Measurements from ENCODE around the gene KIF24.

Gene KIF24, protein sequence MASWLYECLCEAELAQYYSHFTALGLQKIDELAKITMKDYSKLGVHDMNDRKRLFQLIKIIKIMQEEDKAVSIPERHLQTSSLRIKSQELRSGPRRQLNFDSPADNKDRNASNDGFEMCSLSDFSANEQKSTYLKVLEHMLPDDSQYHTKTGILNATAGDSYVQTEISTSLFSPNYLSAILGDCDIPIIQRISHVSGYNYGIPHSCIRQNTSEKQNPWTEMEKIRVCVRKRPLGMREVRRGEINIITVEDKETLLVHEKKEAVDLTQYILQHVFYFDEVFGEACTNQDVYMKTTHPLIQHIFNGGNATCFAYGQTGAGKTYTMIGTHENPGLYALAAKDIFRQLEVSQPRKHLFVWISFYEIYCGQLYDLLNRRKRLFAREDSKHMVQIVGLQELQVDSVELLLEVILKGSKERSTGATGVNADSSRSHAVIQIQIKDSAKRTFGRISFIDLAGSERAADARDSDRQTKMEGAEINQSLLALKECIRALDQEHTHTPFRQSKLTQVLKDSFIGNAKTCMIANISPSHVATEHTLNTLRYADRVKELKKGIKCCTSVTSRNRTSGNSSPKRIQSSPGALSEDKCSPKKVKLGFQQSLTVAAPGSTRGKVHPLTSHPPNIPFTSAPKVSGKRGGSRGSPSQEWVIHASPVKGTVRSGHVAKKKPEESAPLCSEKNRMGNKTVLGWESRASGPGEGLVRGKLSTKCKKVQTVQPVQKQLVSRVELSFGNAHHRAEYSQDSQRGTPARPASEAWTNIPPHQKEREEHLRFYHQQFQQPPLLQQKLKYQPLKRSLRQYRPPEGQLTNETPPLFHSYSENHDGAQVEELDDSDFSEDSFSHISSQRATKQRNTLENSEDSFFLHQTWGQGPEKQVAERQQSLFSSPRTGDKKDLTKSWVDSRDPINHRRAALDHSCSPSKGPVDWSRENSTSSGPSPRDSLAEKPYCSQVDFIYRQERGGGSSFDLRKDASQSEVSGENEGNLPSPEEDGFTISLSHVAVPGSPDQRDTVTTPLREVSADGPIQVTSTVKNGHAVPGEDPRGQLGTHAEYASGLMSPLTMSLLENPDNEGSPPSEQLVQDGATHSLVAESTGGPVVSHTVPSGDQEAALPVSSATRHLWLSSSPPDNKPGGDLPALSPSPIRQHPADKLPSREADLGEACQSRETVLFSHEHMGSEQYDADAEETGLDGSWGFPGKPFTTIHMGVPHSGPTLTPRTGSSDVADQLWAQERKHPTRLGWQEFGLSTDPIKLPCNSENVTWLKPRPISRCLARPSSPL (N-terminal part only)

DNA sequence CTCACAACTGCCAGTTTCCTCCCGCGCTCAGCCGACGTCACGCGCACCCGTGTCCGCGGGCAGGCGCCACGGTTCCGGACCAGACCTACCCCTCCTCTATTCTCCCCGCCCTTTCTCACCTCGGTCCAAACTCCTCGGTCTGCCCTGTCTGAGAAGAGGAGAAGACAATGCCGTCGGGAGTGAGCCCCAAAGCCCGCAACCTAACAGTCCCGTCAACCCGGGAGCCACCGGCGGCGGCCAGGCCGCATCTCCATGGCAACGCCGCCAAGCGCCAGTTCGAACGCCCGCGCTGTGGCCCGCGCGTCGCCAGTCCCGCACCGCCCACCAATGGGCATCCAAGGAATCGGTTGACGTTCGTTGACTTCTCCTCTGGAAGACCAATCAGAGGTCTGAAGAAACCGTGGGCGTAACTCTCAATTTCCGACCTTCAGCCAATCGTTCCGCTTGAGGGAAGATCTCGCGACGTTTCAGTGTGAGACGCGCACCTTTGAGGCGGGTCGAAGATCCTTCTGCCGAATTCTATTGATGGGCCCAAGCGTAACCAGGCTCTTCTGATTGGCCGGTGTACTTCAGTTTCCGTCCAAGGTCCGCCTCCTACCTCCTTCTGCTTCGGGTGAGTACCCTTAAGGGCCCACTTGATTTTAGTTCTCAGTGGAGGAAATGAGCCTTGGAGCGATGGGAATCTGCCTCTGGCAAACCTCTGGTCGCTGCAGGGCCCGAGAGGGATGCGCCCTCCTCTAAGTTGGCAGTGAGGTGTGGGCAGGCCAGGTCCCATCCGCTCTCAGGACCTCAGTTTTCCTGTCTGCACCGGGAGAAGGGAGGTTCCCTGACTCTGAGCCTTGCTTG is at the start of gene KIF24, which contains the start of gene NUDT2:
Gene KIF24, minus strand, starts transcription at position 282 of the 846 bp plus-strand sequence. CDS start 17,922 bp downstream, outside the sequence.
Gene NUDT2, plus strand, starts transcription at position 583 of the 846 bp plus-strand sequence. CDS start 9,471 bp downstream, outside the sequence.
- TF ChIP-seq, protein P1, sequence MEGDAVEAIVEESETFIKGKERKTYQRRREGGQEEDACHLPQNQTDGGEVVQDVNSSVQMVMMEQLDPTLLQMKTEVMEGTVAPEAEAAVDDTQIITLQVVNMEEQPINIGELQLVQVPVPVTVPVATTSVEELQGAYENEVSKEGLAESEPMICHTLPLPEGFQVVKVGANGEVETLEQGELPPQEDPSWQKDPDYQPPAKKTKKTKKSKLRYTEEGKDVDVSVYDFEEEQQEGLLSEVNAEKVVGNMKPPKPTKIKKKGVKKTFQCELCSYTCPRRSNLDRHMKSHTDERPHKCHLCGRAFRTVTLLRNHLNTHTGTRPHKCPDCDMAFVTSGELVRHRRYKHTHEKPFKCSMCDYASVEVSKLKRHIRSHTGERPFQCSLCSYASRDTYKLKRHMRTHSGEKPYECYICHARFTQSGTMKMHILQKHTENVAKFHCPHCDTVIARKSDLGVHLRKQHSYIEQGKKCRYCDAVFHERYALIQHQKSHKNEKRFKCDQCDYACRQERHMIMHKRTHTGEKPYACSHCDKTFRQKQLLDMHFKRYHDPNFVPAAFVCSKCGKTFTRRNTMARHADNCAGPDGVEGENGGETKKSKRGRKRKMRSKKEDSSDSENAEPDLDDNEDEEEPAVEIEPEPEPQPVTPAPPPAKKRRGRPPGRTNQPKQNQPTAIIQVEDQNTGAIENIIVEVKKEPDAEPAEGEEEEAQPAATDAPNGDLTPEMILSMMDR (conservative IDR thresholded peaks at IDR 0.05) = no peak
- H3K27ac ChIP-seq = peak within 1 kb of the TSS; percentile 95

DNA sequence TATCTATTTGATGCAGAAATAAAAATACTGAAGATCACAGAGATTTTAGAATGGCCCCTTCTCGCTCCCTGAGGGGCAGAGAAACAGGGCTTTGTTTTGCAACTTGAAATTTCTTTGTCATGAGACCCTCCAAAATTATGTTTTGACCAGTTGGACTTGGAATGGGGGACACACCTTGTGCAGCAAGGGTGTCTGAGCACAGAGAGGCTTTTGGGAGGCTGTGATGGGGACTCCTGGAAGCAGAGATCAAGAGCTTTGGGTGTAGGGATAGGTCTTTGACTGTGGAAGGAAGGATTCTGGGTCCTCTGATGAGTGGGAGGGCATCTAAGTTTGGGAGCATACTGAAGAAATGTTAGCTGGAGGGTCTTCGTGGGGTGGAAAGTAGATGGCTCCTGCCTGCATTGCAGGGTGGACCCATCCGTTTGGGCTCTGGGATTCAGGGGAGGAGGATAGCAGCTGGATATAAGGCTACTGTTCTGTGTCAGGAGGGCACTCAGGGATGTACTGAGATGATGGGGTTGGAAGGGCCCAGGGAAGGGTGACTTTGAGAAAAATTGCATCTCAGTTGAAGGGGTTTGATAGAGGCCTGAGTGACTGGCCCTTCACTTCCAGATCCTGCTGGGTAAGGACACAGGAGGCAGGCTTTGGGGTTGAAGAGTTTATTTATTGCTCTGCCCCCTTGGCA is 49.5 kb upstream of the KIF24 start:
- no peak overlapping the region for H3K27ac ChIP-seq
- TF ChIP-seq, protein P1 (conservative IDR thresholded peaks at IDR 0.05) = no peak

DNA sequence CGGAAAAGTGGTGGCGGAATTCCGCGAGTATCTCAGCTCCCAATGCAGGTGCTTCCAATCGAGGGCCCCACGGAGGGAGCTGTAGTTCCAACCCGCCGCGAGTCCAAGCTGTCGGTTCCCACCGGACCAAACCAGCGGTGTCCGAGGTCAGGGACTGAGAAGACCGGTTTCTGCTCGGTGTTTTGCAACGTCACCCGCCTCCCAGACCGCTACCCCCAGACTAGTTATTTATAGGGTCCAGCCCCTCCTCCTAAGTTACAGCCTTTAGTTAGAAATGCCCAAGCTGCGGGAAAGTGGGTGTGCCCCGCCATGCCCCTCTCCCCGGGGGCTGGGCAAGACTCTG is 48.3 kb upstream of the KIF24 start:
- H3K27ac ChIP-seq = peak overlapping the region; percentile 69
- TF ChIP-seq, protein P1 (conservative IDR thresholded peaks at IDR 0.05) = no peak

DNA sequence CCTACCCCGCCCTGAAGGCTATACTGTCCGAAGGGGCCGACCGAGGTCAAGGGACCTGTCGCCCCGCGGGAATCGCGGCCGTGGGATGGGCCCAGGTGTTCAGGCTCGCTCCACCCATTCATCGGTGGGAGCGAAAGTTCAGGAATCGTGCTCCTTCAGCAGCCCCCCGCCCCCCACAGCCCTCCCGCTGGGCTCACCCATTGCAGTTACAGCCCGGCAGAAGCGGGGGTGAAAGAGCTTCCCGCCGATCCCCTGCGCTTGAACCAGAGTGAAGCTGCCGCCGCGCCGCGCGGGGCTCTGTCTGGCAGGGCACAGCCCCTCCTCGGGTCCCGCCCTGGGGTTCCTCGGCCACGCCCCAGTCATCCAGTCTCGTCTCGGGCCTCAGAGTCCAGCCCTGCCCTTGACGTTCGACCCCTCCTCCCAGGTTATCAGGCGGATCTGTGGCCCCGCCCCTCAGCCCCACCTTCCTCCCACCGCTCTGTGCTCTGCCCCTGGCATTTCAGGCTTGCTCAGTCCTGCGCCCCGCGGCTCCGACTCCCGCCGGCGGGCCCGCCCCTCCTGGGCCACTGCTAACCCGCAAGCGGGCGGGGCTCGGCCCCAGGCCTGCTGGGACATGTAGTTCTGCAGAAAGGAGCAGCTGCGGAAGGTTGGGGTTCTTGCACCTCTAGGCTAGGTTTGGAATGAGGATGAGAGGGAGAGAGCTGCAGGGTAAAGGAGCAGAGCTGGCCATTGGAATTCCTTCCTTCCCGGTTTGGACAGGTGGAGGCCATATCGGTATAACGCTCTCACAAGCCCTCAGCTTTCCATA is 47.7 kb upstream of the KIF24 start, which contains the start of gene MYORG:
Gene MYORG, minus strand, starts transcription at position 303 of the 808 bp plus-strand sequence. CDS start 3,955 bp downstream, outside the sequence.
- TF ChIP-seq, protein P1 (conservative IDR thresholded peaks at IDR 0.05) = no peak
- H3K27ac ChIP-seq = peak within 1 kb of the TSS; percentile 69

DNA sequence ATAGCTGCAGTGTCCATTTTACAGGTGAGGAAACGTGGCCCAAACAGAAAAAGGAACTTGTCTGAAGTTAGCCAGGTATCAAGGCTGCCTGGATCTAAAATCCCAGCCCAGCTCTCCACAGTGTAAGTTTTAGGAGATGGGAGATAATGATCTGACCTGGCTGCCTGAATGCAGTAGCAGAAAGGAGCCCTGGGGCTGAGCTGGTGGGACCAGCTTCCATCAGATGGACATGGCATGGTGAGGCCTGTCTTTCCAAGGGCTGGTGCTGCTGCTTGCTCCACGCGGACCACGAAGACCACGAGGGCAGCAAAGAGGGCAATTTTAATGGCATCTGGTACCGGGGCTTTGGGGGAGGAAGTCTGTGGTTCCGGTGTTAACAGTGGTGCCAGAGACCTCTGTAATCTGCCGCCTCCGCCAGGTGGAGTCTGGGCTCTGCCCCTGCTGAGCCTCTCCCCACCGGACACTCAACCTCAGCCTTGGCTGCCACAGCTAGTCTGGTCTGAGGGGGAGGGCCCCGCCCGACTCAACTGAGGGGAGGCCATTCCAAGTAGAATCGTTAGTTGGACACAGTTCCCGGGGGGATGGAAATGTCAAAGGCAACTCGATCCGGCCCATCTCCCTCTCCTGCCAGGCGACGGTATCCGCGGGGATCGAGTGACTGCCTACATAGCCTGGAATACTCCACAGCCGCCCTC is 47.0 kb upstream of the KIF24 start:
- H3K27ac ChIP-seq = peak overlapping the region; percentile 69
- TF ChIP-seq, protein P1 (conservative IDR thresholded peaks at IDR 0.05) = peak; percentile 64

All from VCaP (cell line).